Progenitor cell of endocrine pancreas (in vitro differentiated cells): ENCODE results near the gene ZNF408. TPM values are rescaled to one million over a fixed set of nuclear protein-coding genes. Genes with fewer than 3 reads are reported as not detected.

Experiments used
- DNase-seq: peaks from one replicate; pipeline ENCODE4 v3.0.0; 2021; ENCODE audit warnings: low spot score; ENCODE audit not compliant: unreplicated experiment
- H3K27ac Mint-ChIP-seq: 2 replicates; pipeline ENCODE4 v1.8.0; 2021; ENCODE audit warnings: mild to moderate bottlenecking, moderate library complexity, mixed read lengths
- H3K27me3 Mint-ChIP-seq: 2 replicates; pipeline ENCODE4 v1.8.0; 2021; ENCODE audit warnings: mixed read lengths
- H3K36me3 Mint-ChIP-seq: 2 replicates; pipeline ENCODE4 v1.8.0; 2022; ENCODE audit warnings: mixed read lengths; ENCODE audit not compliant: insufficient read depth
- H3K4me1 Mint-ChIP-seq: 2 replicates; pipeline ENCODE4 v1.8.0; 2021; ENCODE audit warnings: low read depth, mixed read lengths
- H3K4me3 Mint-ChIP-seq: 2 replicates; pipeline ENCODE4 v1.8.0; 2021; ENCODE audit warnings: low read depth, mild to moderate bottlenecking, moderate library complexity, mixed read lengths
- H3K9me3 Mint-ChIP-seq: 2 replicates; pipeline ENCODE4 v1.8.0; 2021; ENCODE audit warnings: low read depth, mixed read lengths
- microRNA-seq: library from miRNA; unstranded; fragments of <30 nt; microRNA quantifications from one replicate; pipeline ENCODE4 v1.1.0, GENCODE V29; 2020; ENCODE audit warnings: borderline number of aligned reads; ENCODE audit not compliant: unreplicated experiment
- total RNA-seq: library from RNA; stranded (reverse); gene quantifications from 2 replicates; pipeline ENCODE4 v1.2.1, GENCODE V29; 2021
- TF ChIP-seq, protein P1 (sequence below): fragments of 200-600 bp; sonication (generic); IDR thresholded peaks from one replicate; pipeline ENCODE4 v1.5.0; 2021; ENCODE audit warnings: antibody characterized with exemption, mild to moderate bottlenecking; ENCODE audit not compliant: unreplicated experiment

Gene ZNF408
- total RNA-seq, 1 donor from 2014 or later, result 11.6 TPM

DNA sequence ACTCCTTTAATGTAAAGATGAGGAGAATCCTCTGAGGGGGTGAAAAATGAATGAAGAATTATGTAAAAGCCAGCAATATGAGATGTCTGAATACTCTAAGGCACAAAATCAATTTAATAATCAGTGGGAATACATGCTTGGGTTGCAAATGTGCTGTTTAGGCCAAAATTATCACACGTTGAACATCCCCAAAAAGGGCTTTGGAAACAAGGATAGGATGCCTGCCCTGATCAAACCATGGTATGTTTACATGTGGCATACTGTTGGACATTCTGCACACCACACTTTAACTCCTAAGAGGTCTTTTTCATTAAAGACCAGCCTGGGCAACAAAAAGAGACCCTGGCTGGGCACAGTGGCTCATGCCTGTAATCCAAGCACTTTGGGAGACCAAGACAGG is 44.5 kb downstream of the ZNF408 start:
- Mint-ChIP-seq H3K9me3 (no peaks in the 10 kb centered on the region), H3K4me1 (no peaks in the 10 kb centered on the region), H3K27me3 (no peaks in the 10 kb centered on the region), H3K27ac (no peak overlapping the region), H3K36me3 (peaks cover 31% of the 10 kb centered on the region), H3K4me3 (no peak overlapping the region)
- no peak for DNase-seq
- TF ChIP-seq, protein P1, sequence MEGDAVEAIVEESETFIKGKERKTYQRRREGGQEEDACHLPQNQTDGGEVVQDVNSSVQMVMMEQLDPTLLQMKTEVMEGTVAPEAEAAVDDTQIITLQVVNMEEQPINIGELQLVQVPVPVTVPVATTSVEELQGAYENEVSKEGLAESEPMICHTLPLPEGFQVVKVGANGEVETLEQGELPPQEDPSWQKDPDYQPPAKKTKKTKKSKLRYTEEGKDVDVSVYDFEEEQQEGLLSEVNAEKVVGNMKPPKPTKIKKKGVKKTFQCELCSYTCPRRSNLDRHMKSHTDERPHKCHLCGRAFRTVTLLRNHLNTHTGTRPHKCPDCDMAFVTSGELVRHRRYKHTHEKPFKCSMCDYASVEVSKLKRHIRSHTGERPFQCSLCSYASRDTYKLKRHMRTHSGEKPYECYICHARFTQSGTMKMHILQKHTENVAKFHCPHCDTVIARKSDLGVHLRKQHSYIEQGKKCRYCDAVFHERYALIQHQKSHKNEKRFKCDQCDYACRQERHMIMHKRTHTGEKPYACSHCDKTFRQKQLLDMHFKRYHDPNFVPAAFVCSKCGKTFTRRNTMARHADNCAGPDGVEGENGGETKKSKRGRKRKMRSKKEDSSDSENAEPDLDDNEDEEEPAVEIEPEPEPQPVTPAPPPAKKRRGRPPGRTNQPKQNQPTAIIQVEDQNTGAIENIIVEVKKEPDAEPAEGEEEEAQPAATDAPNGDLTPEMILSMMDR, result no peak

DNA sequence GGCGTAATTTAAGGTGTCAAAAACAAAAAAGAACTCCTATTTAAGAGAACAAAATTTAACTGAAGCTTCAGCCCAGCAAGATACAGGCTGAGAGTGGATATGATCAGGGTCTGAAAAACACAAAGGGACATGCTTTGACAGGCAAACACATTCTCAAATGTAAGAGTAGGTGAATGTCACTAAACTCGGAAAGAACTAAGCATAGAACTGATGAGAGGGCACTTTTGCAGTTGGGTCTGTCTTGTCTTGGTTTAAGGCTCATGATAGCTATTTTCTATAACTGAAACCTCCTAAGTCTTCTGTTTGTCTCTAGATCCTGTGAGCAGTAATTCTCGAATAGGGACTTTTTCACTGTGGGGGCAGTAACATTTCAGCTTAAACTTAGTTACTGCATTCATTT is 45.2 kb downstream of the ZNF408 start:
- Mint-ChIP-seq H3K36me3 (peaks cover 37% of the 10 kb centered on the region), H3K27ac (no peak overlapping the region), H3K27me3 (no peaks in the 10 kb centered on the region), H3K4me1 (no peaks in the 10 kb centered on the region), H3K9me3 (no peaks in the 10 kb centered on the region), H3K4me3 (no peak overlapping the region)
- DNase-seq, result no peak
- TF ChIP-seq, protein P1, result no peak

- H3K9me3 Mint-ChIP-seq, result no peaks in the 10 kb centered on the region
- H3K4me1 Mint-ChIP-seq, result no peaks in the 10 kb centered on the region
- H3K27me3 Mint-ChIP-seq, result no peaks in the 10 kb centered on the region
- no peak overlapping the region for H3K27ac Mint-ChIP-seq
- TF ChIP-seq, protein P1, result no peak
- H3K4me3 Mint-ChIP-seq, result no peak overlapping the region
- H3K36me3 Mint-ChIP-seq, result peaks cover 38% of the 10 kb centered on the region
- no peak for DNase-seq
Observed at GRCh38 chr11:46747150-46747549, 46.3 kb downstream of the ZNF408 start.

Small RNA genes lying within 50 kb of the gene (microRNA-seq; reads per million reads assigned to microRNA genes)
- not detected for gene MIR5582

Other genes starting within 250 kb of the ZNF408 start
- 44.0 and 45.3 TPM in 2 replicates for gene AMBRA1, start 107.0 kb upstream of the ZNF408 start, total RNA-seq
- 7.9 and 9.0 TPM in 2 replicates for gene HARBI1, start 83.8 kb upstream of the ZNF408 start, total RNA-seq
- 65.6 and 69.8 TPM in 2 replicates for gene ATG13, start 83.5 kb upstream of the ZNF408 start, total RNA-seq
- 39.0 and 39.8 TPM in 2 replicates for gene ARHGAP1, start 412 bp upstream of the ZNF408 start, total RNA-seq
- gene F2, start 18.2 kb downstream of the ZNF408 start, total RNA-seq, result 21.8 and 22.8 TPM in 2 replicates
- gene CKAP5, start 145.2 kb downstream of the ZNF408 start, total RNA-seq, result 146 and 151 TPM in 2 replicates
- gene LRP4, start 217.5 kb downstream of the ZNF408 start, total RNA-seq, result 8.7 and 11.0 TPM in 2 replicates
- gene CSTPP1, start 235.7 kb downstream of the ZNF408 start, total RNA-seq, result 63.3 and 66.1 TPM in 2 replicates